GM23338 (cell line): ENCODE results near the gene USP48. TPM values are rescaled to one million over a fixed set of nuclear protein-coding genes. Genes with fewer than 3 reads are reported as not detected.

Experiments
- ATAC-seq: fragments of 200-7000 bp; cut with Tn5 transposase; 3 replicates; pipeline ENCODE4 v1.9.1; 2020
- DNase-seq: peaks from one replicate; pipeline ENCODE4 v3.0.0-alpha.2; 2015; ENCODE audit warnings: low spot score
- H2AFZ ChIP-seq: fragments of 200-600 bp; sonication (generic); 2 replicates; pipeline ENCODE4 v1.8.0; 2016; ENCODE audit warnings: antibody characterized with exemption, mild to moderate bottlenecking, moderate library complexity
- H3F3A ChIP-seq: fragments of 200-600 bp; sonication (generic); replicated peaks from 2 replicates; pipeline ENCODE4 v1.8.0; 2017; ENCODE audit warnings: antibody characterized with exemption, mixed run types, low read depth
- H3K27ac ChIP-seq: fragments of 200-600 bp; sonication (generic); 2 replicates; pipeline ENCODE4 v1.6.1; 2016; ENCODE audit warnings: low read depth
- H3K27me3 ChIP-seq: fragments of 200-600 bp; sonication (generic); 2 replicates; pipeline ENCODE4 v1.8.0; 2016; ENCODE audit warnings: mild to moderate bottlenecking, mixed run types, moderate library complexity; ENCODE audit not compliant: insufficient read depth
- H3K36me3 ChIP-seq: fragments of 200-600 bp; sonication (generic); 2 replicates; pipeline ENCODE4 v1.8.0; 2016; ENCODE audit warnings: mild to moderate bottlenecking; ENCODE audit not compliant: insufficient read depth
- H3K4me1 ChIP-seq: fragments of 200-600 bp; sonication (generic); 2 replicates; pipeline ENCODE4 v1.8.0; 2016; ENCODE audit warnings: mild to moderate bottlenecking, moderate library complexity; ENCODE audit not compliant: insufficient read depth
- H3K4me2 ChIP-seq: fragments of 200-600 bp; sonication (generic); 2 replicates; pipeline ENCODE4 v1.7.1; 2017; ENCODE audit warnings: mixed run types
- H3K4me3 ChIP-seq: fragments of 200-600 bp; sonication (generic); 2 replicates; pipeline ENCODE4 v1.6.1; 2016; ENCODE audit warnings: mixed run types
- H3K79me2 ChIP-seq: fragments of 200-600 bp; sonication (generic); replicated peaks from 2 replicates; pipeline ENCODE4 v1.8.0; 2017; ENCODE audit warnings: mild to moderate bottlenecking; ENCODE audit not compliant: insufficient read depth
- H3K9me2 ChIP-seq: fragments of 200-600 bp; sonication (generic); 2 replicates; pipeline ENCODE4 v1.8.0; 2017; ENCODE audit not compliant: insufficient read depth
- H4K20me1 ChIP-seq: fragments of 200-600 bp; sonication (generic); replicated peaks from 2 replicates; pipeline ENCODE4 v1.8.0; 2017; ENCODE audit warnings: mild to moderate bottlenecking; ENCODE audit not compliant: insufficient read depth
- H3K27ac Mint-ChIP-seq: 2 replicates; pipeline ENCODE4 v1.8.0; 2020; ENCODE audit warnings: inconsistent platforms, mild to moderate bottlenecking, moderate library complexity, mixed read lengths
- H3K27me3 Mint-ChIP-seq: 3 replicates; pipeline ENCODE4 v1.8.0; 2022; ENCODE audit warnings: low read depth, mild to moderate bottlenecking, moderate library complexity, mixed read lengths, inconsistent platforms; ENCODE audit not compliant: insufficient read depth, poor library complexity
- H3K36me3 Mint-ChIP-seq: 3 replicates; pipeline ENCODE4 v1.8.0; 2021; ENCODE audit warnings: low read depth, mild to moderate bottlenecking, inconsistent platforms, moderate library complexity, mixed read lengths
- H3K4me1 Mint-ChIP-seq: 3 replicates; pipeline ENCODE4 v1.8.0; 2020; ENCODE audit warnings: mild to moderate bottlenecking, inconsistent platforms, mixed read lengths
- H3K4me3 Mint-ChIP-seq: 3 replicates; pipeline ENCODE4 v1.8.0; 2021; ENCODE audit warnings: moderate library complexity, mild to moderate bottlenecking, inconsistent platforms, mixed read lengths
- H3K9me3 Mint-ChIP-seq: 3 replicates; pipeline ENCODE4 v1.8.0; 2020; ENCODE audit warnings: moderate library complexity, mild to moderate bottlenecking, inconsistent platforms, mixed read lengths
- CTCF ChIP-seq, 2 experiments: fragments of 200-600 bp in 1 of 2; sonication (generic) in 1 of 2; conservative IDR thresholded peaks; 2 replicates each; pipeline versions ENCODE4 v1.5.1 to v1.6.1; 2016 to 2017; ENCODE audit warnings: antibody characterized with exemption in 2 of 2, low read depth in 2 of 2, mild to moderate bottlenecking in 2 of 2, moderate library complexity in 1 of 2
- ETS1 ChIP-seq: IDR thresholded peaks from 2 replicates; pipeline ENCODE4 v1.6.1; 2016; ENCODE audit warnings: antibody characterized with exemption
- EZH2 ChIP-seq: fragments of 200-600 bp; sonication (generic); IDR thresholded peaks from one replicate; pipeline ENCODE4 v1.8.0; 2017; ENCODE audit warnings: antibody characterized with exemption, mild to moderate bottlenecking, low read depth; ENCODE audit not compliant: unreplicated experiment
- EZH2phosphoT487 ChIP-seq: fragments of 200-600 bp; sonication (generic); IDR thresholded peaks from one replicate; pipeline ENCODE4 v1.8.1; 2018; ENCODE audit warnings: antibody characterized with exemption; ENCODE audit not compliant: unreplicated experiment
- JUNB ChIP-seq: IDR thresholded peaks from one replicate; pipeline ENCODE4 v1.6.1; 2016; ENCODE audit warnings: antibody characterized with exemption; ENCODE audit not compliant: unreplicated experiment
- NANOG ChIP-seq: IDR thresholded peaks from 2 replicates; pipeline ENCODE4 v1.6.1; 2016; ENCODE audit warnings: antibody characterized with exemption, borderline replicate concordance
- REST ChIP-seq: IDR thresholded peaks from one replicate; pipeline ENCODE4 v1.6.1; 2018; ENCODE audit warnings: antibody characterized with exemption; ENCODE audit not compliant: unreplicated experiment
- STAT1 ChIP-seq: IDR thresholded peaks from one replicate; pipeline ENCODE4 v1.6.1; 2016; ENCODE audit warnings: antibody characterized with exemption; ENCODE audit not compliant: unreplicated experiment
- ZNF114 ChIP-seq: fragments of 250-450 bp; sonication (Bioruptor Pico); IDR thresholded peaks from 2 replicates; pipeline ENCODE4 v1.5.0; 2020; ENCODE audit warnings: mild to moderate bottlenecking, moderate library complexity
- ZNF331 ChIP-seq: fragments of 250-450 bp; sonication (Bioruptor Pico); IDR thresholded peaks from 2 replicates; pipeline ENCODE4 v1.5.0; 2020; ENCODE audit warnings: low read depth, mild to moderate bottlenecking, moderate library complexity
- ZNF462 ChIP-seq: fragments of 250-450 bp; sonication (Bioruptor Pico); IDR thresholded peaks from 2 replicates; pipeline ENCODE4 v1.5.0; 2020; ENCODE audit warnings: mild to moderate bottlenecking, moderate library complexity
- polyA plus RNA-seq: library from polyadenylated mRNA; unstranded; fragments of >200 nt; fragmentation: Nextera tagmentation; extraction: Ambion mirVana; gene quantifications from 2 replicates; pipeline ENCODE4 v1.2.1, GENCODE V29; 2016
- total RNA-seq: library from RNA; depleted of rRNA; stranded (reverse); fragments of >200 nt; shearing (Covaris generic); gene quantifications from 2 replicates; pipeline ENCODE4 v1.2.3, GENCODE V29; 2014

USP48 gene
- total and polyA plus RNA-seq, 2 experiments from 2014 or later: 85.9 to 151 TPM

- H3K4me3 Mint-ChIP-seq: no peak overlapping the region
- Histone ChIP-seq H3F3A (0 out of 2 replicates have a peak, but pooled peaks cover 4% of the 10 kb centered on the region), H3K27me3 (peaks cover 15% of the 10 kb centered on the region), H4K20me1 (no peaks in the 10 kb centered on the region), H2AFZ (no peak overlapping the region), H3K36me3 (no peaks in the 10 kb centered on the region), H3K4me2 (no peak overlapping the region), H3K79me2 (no peaks in the 10 kb centered on the region), H3K27ac (no peak overlapping the region), H3K9me2 (no peaks in the 10 kb centered on the region), H3K4me3 (no peak overlapping the region), H3K4me1 (no peaks in the 10 kb centered on the region; the same call in 1 of the 2 replicates)
- no peaks in the 10 kb centered on the region for H3K9me3 Mint-ChIP-seq
- H3K27ac Mint-ChIP-seq: no peak overlapping the region
- H3K36me3 Mint-ChIP-seq: no peaks in the 10 kb centered on the region
- peaks cover 20% of the 10 kb centered on the region for H3K27me3 Mint-ChIP-seq
- TF ChIP-seq REST: no peak
- TF ChIP-seq JUNB: no peak
- no peak for TF ChIP-seq ETS1
- TF ChIP-seq ZNF331: no peak
- no peak for TF ChIP-seq CTCF (conservative IDR thresholded peaks at IDR 0.05; ENCODE audit: low read depth in 2 of 2)
- TF ChIP-seq STAT1: no peak
- TF ChIP-seq ZNF114: no peak
- TF ChIP-seq EZH2phosphoT487: no peak
- TF ChIP-seq NANOG: no peak
- no peak for TF ChIP-seq ZNF462
- TF ChIP-seq EZH2: no peak
- no peak for ATAC-seq
- no peak for DNase-seq
- H3K4me1 Mint-ChIP-seq: peaks cover 19% of the 10 kb centered on the region
Measured at GRCh38 chr1:21661886-21662285, 121.1 kb downstream of the USP48 start.
